H1 (cell line): ENCODE measurements around the gene TOMM40. TPM values are rescaled to one million over a fixed set of nuclear protein-coding genes. Genes with fewer than 3 reads are reported as not detected.

Experiments
- ATF2 ChIP-seq: IDR thresholded peaks from 2 replicates; pipeline ENCODE4 v1.6.1; 2012; ENCODE audit warnings: low read length, inconsistent platforms
- CBX5 ChIP-seq: fragments of 300-800, 300-1000 bp; sonication (generic); IDR thresholded peaks from 2 replicates; pipeline ENCODE4 v1.7.1; 2016; ENCODE audit warnings: antibody characterized with exemption, low read length, low read depth
- CREB1 ChIP-seq: IDR thresholded peaks from 2 replicates; pipeline ENCODE4 v1.6.1; 2012; ENCODE audit warnings: inconsistent platforms
- KDM1A ChIP-seq: fragments of 200-600, 300-600 bp; sonication (generic); IDR thresholded peaks from 2 replicates; pipeline ENCODE4 v1.7.1; 2016; ENCODE audit warnings: mild to moderate bottlenecking, low read length, borderline replicate concordance
- RBBP5 ChIP-seq: IDR thresholded peaks from 2 replicates; pipeline ENCODE4 v1.7.1; 2012; ENCODE audit warnings: low read depth, mild to moderate bottlenecking, inconsistent platforms, low read length, moderate library complexity, borderline replicate concordance
- RXRA ChIP-seq: IDR thresholded peaks from 2 replicates; pipeline ENCODE4 v1.6.1; 2011; ENCODE audit warnings: low read depth, mild to moderate bottlenecking, low read length, moderate library complexity; ENCODE audit not compliant: insufficient read depth
- SIN3A ChIP-seq, 2 experiments: IDR thresholded peaks in 1 of 2; conservative IDR thresholded peaks in 1 of 2; 2 replicates each; pipeline ENCODE4 v1.6.1; 2011 to 2012; ENCODE audit warnings: low read length in 2 of 2, improper control_type of control experiment in 1 of 2, low read depth in 1 of 2, mild to moderate bottlenecking in 1 of 2
- SIX5 ChIP-seq: IDR thresholded peaks from 2 replicates; pipeline ENCODE4 v1.6.1; 2011; ENCODE audit warnings: mild to moderate bottlenecking, low read depth, low read length
- SP4 ChIP-seq: IDR thresholded peaks from 2 replicates; pipeline ENCODE4 v1.6.1; 2012; ENCODE audit warnings: low read length, inconsistent platforms
- TAF1 ChIP-seq: IDR thresholded peaks from 2 replicates; pipeline ENCODE4 v1.6.1; 2011; ENCODE audit warnings: mild to moderate bottlenecking, low read depth, low read length
- TAF7 ChIP-seq: optimal IDR thresholded peaks from 2 replicates; pipeline ENCODE3; 2011; ENCODE audit warnings: low read depth, mild to moderate bottlenecking, inconsistent platforms, low read length, moderate library complexity, borderline replicate concordance
- polyA plus RNA-seq, 7 experiments: library from polyadenylated mRNA; depleted of rRNA in 3 of 7; stranded (reverse) in 5 of 7; unstranded in 2 of 7; fragments of >200 nt in 5 of 7; fragments of 200-250 nt in 2 of 7; gene quantifications; 1 replicate in 5 of 7; 2 replicates in 1 of 7; 4 replicates in 1 of 7; pipeline versions ENCODE4 v1.2.1 to v1.2.3, GENCODE V29; 2011 to 2013; ENCODE audit warnings: missing spikeins in 2 of 7, mixed read lengths in 2 of 7
- total RNA-seq: library from RNA; stranded (reverse); fragmentation: NEBNext Ultra II Directional; extraction: Animal tissue kit (Norgen Biotek cat#: 25700); gene quantifications from 2 replicates; pipeline ENCODE4 v1.2.1, GENCODE V29; 2021

TOMM40 gene
- total and polyA plus RNA-seq, 2 of the 8 experiments (the other 6 are each of a cell fraction or from before 2014, with no cell fraction given), result 154 to 179 TPM

DNA sequence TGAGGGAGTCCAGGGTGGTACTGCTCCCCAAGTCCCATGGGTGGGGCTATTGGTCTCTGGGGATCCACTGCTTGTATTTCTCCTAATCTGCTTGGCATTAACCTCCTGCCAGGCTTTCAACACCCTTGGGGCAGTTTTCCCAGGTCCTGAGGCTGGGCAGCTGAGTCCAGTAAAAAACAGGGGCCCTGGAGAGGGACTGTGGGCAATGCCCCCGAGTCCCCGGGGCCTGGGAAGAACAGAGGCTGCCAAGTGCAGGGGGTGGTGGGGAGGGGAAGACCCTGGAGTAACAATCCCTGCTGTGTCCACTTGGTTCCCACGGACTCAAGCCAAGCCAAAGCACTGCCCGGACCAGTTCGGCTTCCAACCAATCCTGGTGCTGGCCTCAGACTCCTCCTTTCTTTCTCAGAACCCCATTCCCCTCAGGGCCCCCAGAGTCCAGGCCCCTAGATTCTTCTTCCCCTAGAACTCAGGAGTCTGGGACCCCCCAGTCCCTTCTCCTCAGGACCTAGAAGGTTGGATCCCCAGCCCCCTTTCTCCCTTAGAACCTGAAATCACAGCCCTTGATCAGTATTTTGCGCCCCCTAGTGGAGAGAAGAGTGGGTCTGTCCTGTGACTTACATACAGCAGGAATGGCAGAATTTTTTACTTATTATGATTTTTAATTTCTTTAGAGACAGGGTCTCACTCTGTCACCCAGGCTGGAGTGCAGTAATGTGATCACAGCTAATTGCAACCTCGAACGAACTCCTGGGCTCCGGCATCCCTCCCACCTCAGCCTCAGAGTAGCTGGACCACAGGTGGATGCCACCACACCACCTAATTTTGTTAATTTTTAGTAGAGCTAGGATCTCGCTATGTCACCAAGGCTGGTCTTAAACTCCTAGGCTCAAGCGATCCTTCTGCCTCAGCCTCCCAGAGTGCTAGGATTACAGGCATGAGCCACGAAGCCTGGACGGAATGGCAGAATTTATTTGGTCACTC, 60.4 kb downstream of the TOMM40 start (continued):
- TF ChIP-seq KDM1A (peak; percentile 73; the same call in 1 of the 2 replicates), RBBP5 (no peak), TAF7 (no peak), ATF2 (no peak), SIX5 (no peak), SP4 (no peak), CBX5 (no peak), TAF1 (no peak), CREB1 (no peak), SIN3A (conservative IDR thresholded peaks at IDR 0.05 in 1 of 2, IDR thresholded peaks at IDR 0.05 in 1 of 2; ENCODE audit: low read depth in 1 of 2, low read length in 2 of 2) (no peak), RXRA (no peak)
